ENCODE measurements around the gene RFNG. TPM values are rescaled to one million over a fixed set of nuclear protein-coding genes. Genes with fewer than 3 reads are reported as not detected.
A peak's percentile ranks its signal among the peaks of the same experiment; 100 is the strongest.

Gene RFNG, protein sequence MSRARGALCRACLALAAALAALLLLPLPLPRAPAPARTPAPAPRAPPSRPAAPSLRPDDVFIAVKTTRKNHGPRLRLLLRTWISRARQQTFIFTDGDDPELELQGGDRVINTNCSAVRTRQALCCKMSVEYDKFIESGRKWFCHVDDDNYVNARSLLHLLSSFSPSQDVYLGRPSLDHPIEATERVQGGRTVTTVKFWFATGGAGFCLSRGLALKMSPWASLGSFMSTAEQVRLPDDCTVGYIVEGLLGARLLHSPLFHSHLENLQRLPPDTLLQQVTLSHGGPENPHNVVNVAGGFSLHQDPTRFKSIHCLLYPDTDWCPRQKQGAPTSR
- total RNA-seq (2013; cell fraction: nucleolus; rRNA removed), result 23.5 and 23.7 TPM in 2 replicates
- 14.5 and 14.8 TPM in 2 replicates for total RNA-seq (2014; rRNA removed)
- total RNA-seq (2014; rRNA removed; fragmentation: Illumina TruSeq; extraction: Trizol), result 5.2 and 7.8 TPM in 2 replicates
- total RNA-seq (2021), result 17.7 and 19.6 TPM in 2 replicates
- polyA plus RNA-seq (2011; ENCODE audit: low read depth), result 10.9 TPM
- 4.4 and 7.1 TPM in 2 replicates for polyA plus RNA-seq (2011; rRNA removed)
- polyA plus RNA-seq (2011; cell fraction: cytosol; rRNA removed), result 6.6 and 12.0 TPM in 2 replicates
- polyA plus RNA-seq (2011; cell fraction: nucleus; rRNA removed), result 83.6 and 89.3 TPM in 2 replicates
- 20.4 and 23.3 TPM in 2 replicates for polyA plus RNA-seq (2012)
- 1.3 and 7.2 TPM in 2 replicates for polyA plus RNA-seq (2014; fragmentation: Illumina TruSeq; extraction: Trizol)
- polyA plus RNA-seq (2014; fragmentation: Nextera tagmentation; extraction: Ambion mirVana), result under 1 TPM; 0.10 to 0.93 TPM
- polyA plus RNA-seq (2014; rRNA removed), result 19.0 and 22.4 TPM in 2 replicates
- polyA plus RNA-seq (2016; fragmentation: Nextera tagmentation; extraction: Ambion mirVana), result 1 to 10 TPM; 1.6 to 2.6 TPM
- polyA minus RNA-seq (2011; rRNA and poly(A)+ RNA removed), result 2.4 and 4.8 TPM in 2 replicates
- 2.9 and 4.4 TPM in 2 replicates for polyA minus RNA-seq (2011; cell fraction: cytosol; rRNA and poly(A)+ RNA removed)
- 8.1 and 8.2 TPM in 2 replicates for polyA minus RNA-seq (2011; cell fraction: nucleus; rRNA and poly(A)+ RNA removed)
- Bru-seq, nascent RNA, result percentile 57 among the genes with signal in this experiment
- percentile 79 among the genes with signal in this experiment for BruChase-seq, experiment 1, labeled RNA remaining after a 6-hour chase
- BruChase-seq, experiment 2, labeled RNA remaining after a 2-hour chase, result percentile 65 among the genes with signal in this experiment
- long read RNA-seq, experiment 1, partial matches to known transcripts, result 1 of 1 reads
- long read RNA-seq, experiment 1, other reads (novel, unspliced or antisense), result 0 of 1 reads
- long read RNA-seq, experiment 2, partial matches to known transcripts, result 0 of 1 reads
- long read RNA-seq, experiment 2, other reads (novel, unspliced or antisense), result 0 of 1 reads

DNA sequence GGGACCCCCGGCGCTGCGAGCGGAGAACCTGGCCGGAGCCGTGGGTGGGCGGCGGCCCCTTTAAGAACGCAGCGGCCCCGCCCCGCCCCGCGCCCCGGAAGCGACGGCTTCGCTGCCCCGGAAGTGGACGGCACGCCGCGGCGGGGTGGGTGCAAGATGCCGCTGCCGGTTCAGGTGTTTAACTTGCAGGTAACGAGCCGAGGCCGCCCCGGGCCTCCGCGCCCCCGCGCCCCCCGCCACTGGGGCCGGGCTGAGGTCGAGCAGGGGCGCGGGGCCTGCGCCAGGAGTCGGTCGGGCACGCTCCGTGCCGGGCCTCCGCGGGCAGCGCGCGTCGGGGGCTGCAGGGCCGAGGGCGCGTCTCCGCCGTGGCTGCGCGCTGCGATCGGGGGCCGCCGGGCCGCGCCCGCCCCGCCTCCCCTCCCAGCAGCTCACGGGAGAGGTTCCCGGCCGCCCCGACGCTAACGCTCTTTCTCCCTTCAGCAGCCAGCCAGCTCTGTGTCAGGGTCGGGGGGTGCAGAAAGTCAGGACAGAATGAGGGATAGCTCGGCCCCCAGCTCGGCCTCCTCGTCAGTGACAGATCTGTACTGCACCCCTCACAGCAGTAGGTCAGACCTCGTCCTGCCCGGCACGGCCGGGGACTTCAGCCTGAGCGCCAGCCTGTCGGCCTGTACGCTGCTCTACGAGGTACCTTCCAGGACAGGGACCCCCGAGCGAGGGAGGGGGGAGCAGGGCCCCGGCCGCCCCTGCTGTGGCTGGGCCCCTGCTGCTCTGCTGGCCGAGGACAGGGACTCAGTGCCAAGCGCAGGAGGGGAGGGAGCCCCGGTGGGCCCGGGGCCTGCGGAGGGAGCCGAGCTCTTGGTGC is at the start of gene RFNG, which contains the start of gene GPS1:
Gene RFNG, minus strand, starts transcription at position 36 of the 862 bp plus-strand sequence. CDS start 45 bp downstream, outside the sequence.
Gene GPS1, plus strand, starts transcription at position 123 of the 862 bp plus-strand sequence. Its CDS starts 34 bp downstream, at position 157.
- WGBS (ENCODE audit: insufficient coverage, insufficient replicate concordance, low lambda C conversion rate, missing lambda C conversion rate), result 4% methylated on average over 32 of the region's 94 CpGs
- ChIA-PET RAD21 (ENCODE audit: unreplicated experiment) (interaction anchor here (1.0 kb wide), 1 partner anchor 54 kb away, joined by 3 read pairs; no protein-coding TSS in a partner anchor), CTCF (interaction anchor here (0.6 to 1.2 kb wide), 2 partner anchors 14 to 16 kb away, joined by 3 to 4 read pairs; partner anchors contain the start of gene DCXR), SMC1A (ENCODE audit: uncharacterized antibody, unreplicated experiment) (interaction anchor here (0.7 to 1.2 kb wide), 2 partner anchors 21 to 29 kb away, joined by 3 to 4 read pairs; partner anchors contain the start of genes CENPX and LRRC45), POLR2A (no interaction called here)
- DNase-seq (ENCODE audit: low read depth, low spot score) (no peak), FAIRE-seq (no peak), ATAC-seq (peak; percentile 94)
- H3K4me3 ChIP-seq, result peak within 1 kb of the TSS; percentile 83
- H2AFZ ChIP-seq (ENCODE audit: control insufficient read depth, low read depth, low read length), result peak within 1 kb of the TSS; percentile 47
- BruUV-seq (replicated peaks), result TSS peak; percentile 72
- peaks cover 0 to 14% of the 10 kb centered on the region in 2 experiments for H3K36me3 ChIP-seq (ENCODE audit: control insufficient read depth in 2 of 2, insufficient read depth in 2 of 2, low read length in 1 of 2)
- H4K20me1 ChIP-seq (ENCODE audit: control insufficient read depth, insufficient read depth), result no peaks in the 10 kb centered on the region
- H3K9ac ChIP-seq (ENCODE audit: control insufficient read depth, insufficient read depth, low read length), result peak within 1 kb of the TSS; percentile 80
- peak within 1 kb of the TSS; percentile 52 for H3K27ac ChIP-seq (ENCODE audit: control insufficient read depth, insufficient read depth)
- H3K9me3 ChIP-seq (replicated peaks; ENCODE audit: control insufficient read depth, insufficient read depth, low read length), result no peaks in the 10 kb centered on the region
- H3K79me2 ChIP-seq (ENCODE audit: control insufficient read depth, insufficient read depth, low read length), result peaks cover 14% of the 10 kb centered on the region
- H3K4me2 ChIP-seq (ENCODE audit: control insufficient read depth, insufficient read depth), result peak within 1 kb of the TSS; percentile 90
- intact Hi-C loops (cut with micrococcal nuclease; ENCODE audit: unreplicated experiment) (loop anchor here (5.0 kb wide), 1 partner anchor 45 kb away; the partner anchor contains the start of gene FASN), in situ Hi-C loops (cut with MboI) (no loop called here)
- no peaks in the 10 kb centered on the region for H3K27me3 ChIP-seq (replicated peaks in 1 of 2; ENCODE audit: control insufficient read depth in 2 of 2, insufficient read depth in 2 of 2, low read length in 1 of 2)
- peaks cover 4% of the 10 kb centered on the region for H3K4me1 ChIP-seq (ENCODE audit: control insufficient read depth, insufficient read depth, low read length)
- no peak for TF ChIP-seq SKIL (IDR thresholded peaks at IDR 0.05; ENCODE audit: low read depth, poor library complexity, severe bottlenecking)
- TF ChIP-seq STAT1 (conservative IDR thresholded peaks at IDR 0.05), result no peak
- TF ChIP-seq KDM1A (IDR thresholded peaks at IDR 0.05; ENCODE audit: borderline replicate concordance), result no peak
- TF ChIP-seq MYB (IDR thresholded peaks at IDR 0.05; ENCODE audit: borderline replicate concordance, low read depth, low read length), result no peak
- TF ChIP-seq ZNF274 (IDR thresholded peaks at IDR 0.05; ENCODE audit: insufficient read depth, insufficient read length), result no peak
- TF ChIP-seq SMAD5 (IDR thresholded peaks at IDR 0.05; ENCODE audit: low read depth), result no peak
- no peak for TF ChIP-seq RBBP5 (conservative IDR thresholded peaks at IDR 0.05)
- no peak for TF ChIP-seq STAT3 (IDR thresholded peaks at IDR 0.05; ENCODE audit: low read depth, low read length)
- TF ChIP-seq EZH2 (IDR thresholded peaks at IDR 0.05; ENCODE audit: borderline replicate concordance, control insufficient read depth, low read depth, low read length), result no peak
- TF ChIP-seq PAX8 (IDR thresholded peaks at IDR 0.05), result no peak
- TF ChIP-seq SMAD1 (IDR thresholded peaks at IDR 0.05; ENCODE audit: low read depth, partially characterized antibody), result no peak
- 0 out of 2 replicates have a peak, but pooled peaks have one; percentile 19 for TF ChIP-seq DPF2 (IDR thresholded peaks at IDR 0.05)
